Tibial artery (tissue), 4 donors: ENCODE data around the gene MALRD1.

Source experiments
- DNase-seq, 2 donors: peaks; one replicate each; pipeline ENCODE4 v3.0.0-alpha.2; 2019
- H3K27ac ChIP-seq, 2 donors: fragments of 200-600 bp; sonication (generic) in 1 of 2; 1 replicate in 1 of 2; 2 replicates in 1 of 2; pipeline ENCODE4 v1.5.1; 2018 to 2019; ENCODE audit warnings: mild to moderate bottlenecking in 1 of 2
- H3K27me3 ChIP-seq, 2 donors: fragments of 200-600 bp; sonication (generic) in 1 of 2; one replicate each; pipeline versions ENCODE4 v1.5.1 to v1.6.0; 2016 to 2019
- H3K36me3 ChIP-seq, 3 donors: fragments of 200-600 bp; sonication (generic) in 2 of 3; one replicate each; pipeline ENCODE4 v1.5.1; 2016 to 2019; ENCODE audit warnings: mild to moderate bottlenecking in 2 of 3
- H3K4me1 ChIP-seq, 4 donors: fragments of 200-600 bp; sonication (generic) in 2 of 4; 1 replicate in 3 of 4; 2 replicates in 1 of 4; pipeline ENCODE4 v1.5.1; 2016 to 2019
- H3K4me3 ChIP-seq, 2 donors: fragments of 200-600 bp; sonication (generic) in 1 of 2; 1 replicate in 1 of 2; 2 replicates in 1 of 2; pipeline ENCODE4 v1.5.1; 2018 to 2019; ENCODE audit warnings: mild to moderate bottlenecking in 2 of 2
- H3K9me3 ChIP-seq, 3 donors: fragments of 200-600 bp; sonication (generic) in 1 of 3; one replicate each; pipeline ENCODE4 v1.5.1; 2016 to 2019
- intact Hi-C: fragments of 100-400 bp; cut with DNase I; formaldehyde crosslinking; loops from one replicate; pipeline ENCODE4 v1.15.0; 2023; ENCODE audit warnings: low total_unique reads
- TF ChIP-seq, protein P1 (sequence below), 2 experiments: fragments of 200-600 bp in 1 of 2; fragments of 450-650 bp in 1 of 2; IDR thresholded peaks; one replicate each; pipeline ENCODE4 v1.5.1; 2017 to 2019; ENCODE audit warnings: antibody characterized with exemption in 2 of 2, mild to moderate bottlenecking in 1 of 2, moderate library complexity in 1 of 2

MALRD1 gene

DNA sequence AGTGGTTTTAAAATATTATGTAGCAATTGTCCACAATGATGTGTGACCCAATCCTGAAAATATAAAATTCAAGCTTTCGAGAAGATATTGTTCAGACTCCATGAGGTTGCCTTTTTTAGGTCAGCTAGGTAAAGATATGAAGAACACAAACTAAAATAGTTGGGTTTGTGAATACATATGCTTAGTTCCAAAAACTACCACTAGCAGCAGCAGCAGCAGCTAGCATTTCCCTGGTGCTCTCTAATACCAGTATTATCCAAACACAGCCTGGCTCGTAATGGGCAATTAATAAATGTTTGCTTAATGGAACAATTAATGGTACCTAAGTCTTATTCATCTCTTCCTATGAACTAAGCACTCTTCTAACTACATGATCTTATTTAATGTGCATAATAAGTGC, 362.5 kb downstream of the MALRD1 start:
- Histone ChIP-seq H3K27ac (no peak overlapping the region), H3K27me3 (no peaks in the 10 kb centered on the region), H3K4me1 (no peaks in the 10 kb centered on the region), H3K36me3 (no peaks in the 10 kb centered on the region), H3K9me3 (peaks cover 0 to 5% (median 0%) of the 10 kb centered on the region in 3 donors), H3K4me3 (no peak overlapping the region)
- intact Hi-C loops: loop anchor here (5.0 kb wide), 1 partner anchor 376 kb away; no protein-coding TSS in a partner anchor
- TF ChIP-seq, protein P1, sequence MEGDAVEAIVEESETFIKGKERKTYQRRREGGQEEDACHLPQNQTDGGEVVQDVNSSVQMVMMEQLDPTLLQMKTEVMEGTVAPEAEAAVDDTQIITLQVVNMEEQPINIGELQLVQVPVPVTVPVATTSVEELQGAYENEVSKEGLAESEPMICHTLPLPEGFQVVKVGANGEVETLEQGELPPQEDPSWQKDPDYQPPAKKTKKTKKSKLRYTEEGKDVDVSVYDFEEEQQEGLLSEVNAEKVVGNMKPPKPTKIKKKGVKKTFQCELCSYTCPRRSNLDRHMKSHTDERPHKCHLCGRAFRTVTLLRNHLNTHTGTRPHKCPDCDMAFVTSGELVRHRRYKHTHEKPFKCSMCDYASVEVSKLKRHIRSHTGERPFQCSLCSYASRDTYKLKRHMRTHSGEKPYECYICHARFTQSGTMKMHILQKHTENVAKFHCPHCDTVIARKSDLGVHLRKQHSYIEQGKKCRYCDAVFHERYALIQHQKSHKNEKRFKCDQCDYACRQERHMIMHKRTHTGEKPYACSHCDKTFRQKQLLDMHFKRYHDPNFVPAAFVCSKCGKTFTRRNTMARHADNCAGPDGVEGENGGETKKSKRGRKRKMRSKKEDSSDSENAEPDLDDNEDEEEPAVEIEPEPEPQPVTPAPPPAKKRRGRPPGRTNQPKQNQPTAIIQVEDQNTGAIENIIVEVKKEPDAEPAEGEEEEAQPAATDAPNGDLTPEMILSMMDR (IDR thresholded peaks at IDR 0.05): no peak
- no peak for DNase-seq

DNA sequence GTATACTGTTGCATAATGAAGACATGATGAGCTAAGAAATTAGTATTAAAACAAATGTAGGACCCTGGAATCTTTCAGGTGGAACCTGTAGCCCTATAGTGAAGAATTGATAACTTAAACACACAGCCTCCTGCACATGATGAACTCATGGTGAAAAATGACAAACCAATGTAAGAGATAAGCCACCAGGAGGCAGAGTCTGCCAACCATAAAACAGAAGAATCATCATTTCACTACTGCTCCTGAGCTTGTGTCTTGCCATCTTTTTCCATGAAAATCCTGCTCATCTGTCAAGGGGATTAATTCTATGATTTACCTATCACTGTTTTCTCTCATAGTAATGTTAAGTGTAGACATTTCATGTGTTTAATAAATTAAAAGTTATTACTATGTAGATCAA, 363.9 kb downstream of the MALRD1 start:
- no peak for DNase-seq
- intact Hi-C loops: loop anchor here (5.0 kb wide), 1 partner anchor 375 kb away; no protein-coding TSS in a partner anchor

DNA sequence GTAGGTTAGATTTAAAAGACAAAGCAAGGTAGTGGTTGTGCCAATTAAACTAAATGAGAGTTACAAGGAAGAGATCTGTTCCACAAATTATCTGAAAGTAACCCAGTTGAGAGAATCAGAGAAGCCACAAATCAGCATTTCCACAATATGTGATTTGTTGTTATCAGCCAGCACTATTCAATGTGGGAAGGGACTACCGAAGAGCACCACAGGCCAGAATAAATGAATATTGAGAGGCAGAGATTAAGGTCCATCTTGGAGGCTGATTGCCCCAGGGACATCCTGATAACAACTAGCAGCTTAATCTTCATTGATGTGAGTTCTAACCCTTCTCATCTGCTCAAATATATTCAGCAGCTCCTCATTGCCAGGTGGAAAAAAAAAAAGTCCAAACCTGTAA, 367.6 kb downstream of the MALRD1 start:
- Histone ChIP-seq H3K9me3 (no peaks in the 10 kb centered on the region), H3K4me1 (no peaks in the 10 kb centered on the region), H3K27ac (no peak overlapping the region), H3K4me3 (no peak overlapping the region), H3K36me3 (no peaks in the 10 kb centered on the region), H3K27me3 (no peaks in the 10 kb centered on the region)
- TF ChIP-seq, protein P1 (IDR thresholded peaks at IDR 0.05): no peak
- no peak for DNase-seq
- intact Hi-C loops: no loop called here

More for the DNA sequence above, 363.9 kb downstream of the MALRD1 start:
- H3K36me3 ChIP-seq: no peaks in the 10 kb centered on the region
- TF ChIP-seq, protein P1 (IDR thresholded peaks at IDR 0.05): peak; percentile 56 to 79
- no peak overlapping the region for H3K27ac ChIP-seq
- no peak overlapping the region for H3K4me3 ChIP-seq
- H3K4me1 ChIP-seq: no peaks in the 10 kb centered on the region
- H3K9me3 ChIP-seq: peaks cover 0 to 5% (median 0%) of the 10 kb centered on the region in 3 donors
- no peaks in the 10 kb centered on the region for H3K27me3 ChIP-seq

DNA sequence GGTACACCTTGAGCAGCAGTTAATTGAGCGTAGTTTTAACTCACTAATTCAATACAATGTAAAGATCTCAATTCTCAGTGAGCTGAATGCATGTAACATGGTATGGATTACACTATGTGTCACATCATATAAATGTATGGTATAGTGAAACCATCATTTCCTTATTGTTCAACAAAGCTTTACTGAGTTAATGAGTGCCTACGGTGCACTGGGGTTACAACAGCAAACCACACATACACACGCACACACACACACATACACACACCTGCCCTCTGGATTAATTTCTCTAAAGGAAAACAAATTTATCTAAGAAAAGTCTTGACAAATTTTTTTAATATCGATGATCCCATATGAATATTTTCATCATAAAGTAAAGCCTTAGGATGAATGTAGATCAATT, 369.1 kb downstream of the MALRD1 start:
- Histone ChIP-seq H3K27ac (no peak overlapping the region), H3K4me1 (no peaks in the 10 kb centered on the region), H3K36me3 (no peaks in the 10 kb centered on the region), H3K27me3 (no peaks in the 10 kb centered on the region), H3K9me3 (no peaks in the 10 kb centered on the region), H3K4me3 (no peak overlapping the region)
- intact Hi-C loops: no loop called here
- no peak for DNase-seq
- TF ChIP-seq, protein P1 (IDR thresholded peaks at IDR 0.05): no peak

DNA sequence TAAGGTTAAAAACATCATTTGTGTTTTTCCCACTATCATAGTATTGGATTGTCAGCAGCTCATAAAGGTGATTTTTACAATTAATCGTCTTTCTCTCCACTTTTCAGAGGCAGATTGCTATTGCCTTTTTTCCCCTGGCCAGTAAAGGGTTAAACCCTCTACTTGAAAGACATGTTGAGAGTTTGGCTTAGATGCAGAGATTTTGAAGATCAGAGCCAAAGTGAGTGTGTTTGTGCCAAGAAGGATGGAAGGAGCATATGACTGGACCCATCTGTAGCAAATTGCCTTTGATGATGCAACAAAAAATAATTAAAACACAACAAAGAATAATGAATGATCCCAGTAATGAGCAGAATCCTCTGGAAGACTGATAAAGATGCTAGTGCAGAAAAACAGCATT, 373.1 kb downstream of the MALRD1 start:
- H3K4me3 ChIP-seq: no peak overlapping the region
- no peaks in the 10 kb centered on the region for H3K4me1 ChIP-seq
- DNase-seq: no peak
- no peaks in the 10 kb centered on the region for H3K27me3 ChIP-seq
- intact Hi-C loops: no loop called here
- H3K9me3 ChIP-seq: no peaks in the 10 kb centered on the region
- no peaks in the 10 kb centered on the region for H3K36me3 ChIP-seq
- no peak overlapping the region for H3K27ac ChIP-seq
- TF ChIP-seq, protein P1 (IDR thresholded peaks at IDR 0.05): no peak

DNA sequence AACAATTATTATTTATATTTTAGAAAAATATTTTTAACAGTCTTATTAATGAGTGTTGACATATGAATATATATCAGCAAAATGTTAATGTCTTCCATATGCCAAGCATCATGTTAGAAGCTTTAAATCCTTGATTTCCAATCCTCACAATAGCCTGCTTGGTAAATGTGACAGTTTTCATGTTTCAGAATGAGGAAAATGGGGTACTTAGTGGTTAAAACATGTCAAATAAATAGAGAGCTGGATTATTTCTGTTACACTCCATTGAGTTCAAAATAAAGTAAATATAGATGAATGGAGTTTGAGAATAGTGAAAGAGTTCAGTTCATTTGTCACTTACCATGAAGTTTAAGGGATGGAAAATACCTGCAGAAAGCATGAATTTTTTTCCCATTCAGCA, 377.4 kb downstream of the MALRD1 start:
- no peak overlapping the region for H3K4me3 ChIP-seq
- TF ChIP-seq, protein P1 (IDR thresholded peaks at IDR 0.05): no peak
- intact Hi-C loops: no loop called here
- no peak overlapping the region for H3K27ac ChIP-seq
- no peaks in the 10 kb centered on the region for H3K4me1 ChIP-seq
- no peaks in the 10 kb centered on the region for H3K36me3 ChIP-seq
- no peak for DNase-seq
- no peaks in the 10 kb centered on the region for H3K9me3 ChIP-seq
- H3K27me3 ChIP-seq: no peaks in the 10 kb centered on the region
